DMS114 treated with DMSO at 0.1 percent for 48 hours (cell line): ENCODE results near the gene ORM1.
"Not testable (repeated sequence)": the region's sequence is repeated elsewhere in the genome, so short reads cannot be mapped to it uniquely, and the experiment has no call there.

Source experiments
- DNase-seq: peaks from one replicate; lab custom pipeline; 2025; ENCODE audit not compliant: unreplicated experiment; lab: John Stamatoyannopoulos, UW

ORM1 gene

DNA sequence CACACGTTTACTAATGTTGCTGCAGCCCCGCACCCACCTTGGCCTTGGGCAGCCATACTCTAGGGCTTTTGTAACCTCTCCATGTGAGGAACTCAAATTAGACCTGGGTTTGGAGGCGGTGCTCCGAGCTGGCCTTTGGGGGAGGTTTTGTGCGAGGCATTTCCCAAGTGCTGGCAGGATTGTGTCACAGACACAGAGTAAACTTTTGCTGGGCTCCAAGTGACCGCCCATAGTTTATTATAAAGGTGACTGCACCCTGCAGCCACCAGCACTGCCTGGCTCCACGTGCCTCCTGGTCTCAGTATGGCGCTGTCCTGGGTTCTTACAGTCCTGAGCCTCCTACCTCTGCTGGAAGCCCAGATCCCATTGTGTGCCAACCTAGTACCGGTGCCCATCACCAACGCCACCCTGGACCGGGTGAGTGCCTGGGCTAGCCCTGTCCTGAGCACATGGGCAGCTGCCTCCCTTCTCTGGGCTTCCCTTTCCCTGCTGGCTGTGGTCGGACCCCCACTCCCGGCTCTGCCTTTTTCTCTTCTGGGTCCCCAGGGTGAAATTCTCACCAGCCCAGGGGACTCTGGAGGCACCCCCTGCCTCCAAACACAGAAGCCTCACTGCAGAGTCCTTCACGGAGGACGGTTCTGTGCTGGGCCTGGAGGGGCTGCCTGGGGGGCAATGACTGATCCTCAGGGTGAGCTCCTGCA lies at the start of gene ORM1:
ORM1 (plus strand) TSS at position 268 of the 701 bp plus-strand sequence; CDS start at position 304, 36 bp downstream.
- DNase-seq, result not testable (repeated sequence)

DNA sequence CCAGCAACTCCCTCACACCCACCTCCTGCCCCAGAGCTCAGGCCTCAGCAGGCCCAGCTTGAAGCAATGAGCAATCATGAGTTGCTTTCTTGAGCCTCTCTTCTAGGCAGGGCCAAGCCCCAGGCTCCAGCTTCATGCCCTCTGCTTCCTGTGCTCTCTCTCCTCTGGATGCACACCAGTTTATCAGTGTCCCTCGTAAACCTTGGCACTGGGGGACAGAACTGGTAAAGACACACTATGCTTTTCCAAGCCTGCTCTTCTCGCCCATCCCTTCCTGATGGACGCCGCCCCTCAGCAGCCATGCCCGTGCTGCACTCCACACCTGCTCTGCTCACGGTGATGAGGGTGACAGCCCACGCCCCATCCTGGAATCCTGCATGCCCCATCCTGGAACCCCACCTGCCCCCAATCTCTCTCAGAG lies 49.4 kb upstream of the ORM1 start:
- no peak for DNase-seq

GRCh38 chr9:114274217-114274616 lies 48.7 kb upstream of the ORM1 start:
- DNase-seq, result no peak

DNA sequence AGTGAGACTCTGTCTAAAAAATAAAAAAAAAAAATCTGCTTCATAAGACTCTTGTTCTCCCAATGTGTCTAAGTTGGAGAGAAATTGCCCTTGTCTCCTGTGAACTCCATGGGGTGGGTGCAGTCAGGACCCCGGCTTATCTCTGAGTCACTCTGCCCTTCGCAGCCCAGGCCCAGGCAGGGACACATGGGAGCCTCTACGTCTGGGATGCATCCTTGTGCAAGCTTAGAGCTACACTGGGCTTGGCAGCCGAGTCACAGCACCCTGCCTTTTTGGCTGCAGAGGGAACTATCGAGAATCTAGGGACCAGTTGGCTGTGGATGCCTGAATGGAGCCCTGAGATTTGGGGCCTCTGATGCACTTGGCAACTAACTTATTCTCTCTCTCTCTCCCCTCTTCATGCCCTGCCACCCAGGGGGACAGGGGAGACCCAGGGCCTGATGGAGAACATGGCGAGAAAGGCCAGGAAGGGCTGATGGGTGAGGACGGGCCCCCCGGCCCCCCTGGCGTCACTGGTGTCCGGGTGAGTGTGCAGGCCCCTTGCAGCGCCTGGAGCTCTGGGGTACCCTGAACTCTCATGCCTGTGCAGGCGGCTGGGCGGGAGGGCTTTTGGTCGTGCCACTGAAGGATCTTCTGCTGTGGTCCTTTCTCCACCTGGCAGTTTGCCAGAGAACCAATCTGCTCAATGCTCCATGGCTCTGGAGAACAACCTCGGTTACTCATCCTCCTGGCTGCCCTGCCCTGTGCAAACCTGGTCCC lies 47.5 kb upstream of the ORM1 start:
- DNase-seq, result no peak

DNA sequence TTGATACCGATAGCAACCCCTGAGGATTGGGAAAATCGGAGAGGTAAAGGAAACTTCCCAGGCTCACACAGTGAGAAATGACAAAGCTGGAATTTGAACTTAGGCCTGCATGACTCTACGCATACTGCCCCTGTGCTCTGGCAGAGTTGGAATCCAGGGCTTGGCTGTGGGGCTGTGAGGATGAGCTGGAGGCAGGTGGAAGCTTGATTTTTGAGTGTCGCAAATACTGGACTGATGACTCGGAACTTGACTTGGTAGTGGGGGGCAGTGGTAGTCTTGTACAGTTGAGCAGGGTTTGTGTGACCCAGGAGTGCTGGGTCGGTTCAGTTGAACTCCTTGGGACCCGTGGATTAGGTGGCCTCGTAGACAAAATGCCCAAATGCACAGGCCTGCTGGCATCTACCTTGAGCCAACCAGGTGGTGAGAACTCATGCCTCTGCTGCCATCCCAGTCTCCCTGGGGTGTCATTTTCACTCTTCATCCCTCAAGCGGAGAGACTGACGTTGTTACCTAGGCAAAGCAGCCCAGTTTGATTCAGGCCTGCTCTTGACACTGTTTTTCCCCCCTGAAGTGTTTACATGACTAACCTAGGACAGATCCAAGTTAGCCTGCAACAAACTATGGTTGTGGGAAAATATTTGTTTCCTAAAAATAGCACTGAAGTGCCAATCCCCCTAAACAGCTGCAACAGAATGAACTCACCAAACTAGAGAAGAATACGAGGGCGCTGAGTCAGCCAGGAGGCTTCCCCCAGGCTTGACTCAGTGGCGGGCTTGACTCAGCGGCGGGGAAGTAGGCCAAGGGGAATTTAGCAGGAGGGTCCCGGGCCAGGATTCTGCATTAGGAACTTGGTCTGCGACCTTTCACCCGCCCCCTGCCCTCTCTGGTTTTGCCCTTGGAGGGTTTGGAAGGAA lies 45.7 kb upstream of the ORM1 start:
- DNase-seq, result no peak

- no peak for DNase-seq
Measured at GRCh38 chr9:114278356-114278755, 44.5 kb upstream of the ORM1 start.

- no peak for DNase-seq
Measured at GRCh38 chr9:114278881-114279570, 43.9 kb upstream of the ORM1 start.

- DNase-seq, result no peak
Measured at GRCh38 chr9:114279693-114280092, 43.2 kb upstream of the ORM1 start.

DNA sequence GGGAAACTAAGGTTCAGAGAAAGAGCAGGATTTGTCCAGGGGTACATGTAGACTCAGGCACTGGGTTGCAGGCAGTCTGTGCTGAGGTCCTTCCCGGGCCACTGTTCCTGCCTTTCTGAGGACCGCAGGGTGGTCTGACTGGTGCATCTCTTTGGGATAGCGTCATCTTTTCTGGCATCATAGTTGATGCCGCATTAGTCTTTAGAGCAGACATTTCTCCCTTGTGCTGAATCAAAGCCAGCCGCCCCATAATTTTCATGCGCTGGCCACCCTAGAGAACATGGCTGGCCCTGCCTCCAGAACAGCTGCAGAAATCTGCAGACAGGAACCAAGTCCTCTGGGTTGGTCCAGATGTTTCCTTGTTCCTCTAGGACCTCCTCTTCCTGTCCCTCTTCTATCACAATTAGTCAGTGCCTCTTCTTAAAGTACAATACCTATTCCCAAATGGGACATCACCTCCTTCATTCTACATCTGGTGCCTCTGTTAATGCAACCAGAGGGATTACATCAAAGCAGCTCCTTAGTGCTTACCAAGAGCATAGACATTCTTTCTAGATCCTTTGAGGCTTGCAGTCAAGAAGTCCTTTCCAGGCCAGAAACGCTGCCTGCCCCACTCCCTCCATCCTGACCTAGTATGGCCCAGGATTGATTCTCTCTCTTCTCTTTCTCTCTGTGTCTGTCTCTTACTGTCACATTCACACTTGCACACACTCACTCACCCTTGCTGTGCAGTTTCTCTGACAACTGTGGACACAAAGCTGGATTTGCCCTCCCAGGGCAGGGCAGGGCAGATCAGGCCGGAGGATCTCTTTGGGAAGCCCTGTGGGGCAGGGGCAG lies 42.0 kb upstream of the ORM1 start:
- no peak for DNase-seq

GRCh38 chr9:114281473-114282103 lies 41.3 kb upstream of the ORM1 start:
- DNase-seq, result no peak

DNA sequence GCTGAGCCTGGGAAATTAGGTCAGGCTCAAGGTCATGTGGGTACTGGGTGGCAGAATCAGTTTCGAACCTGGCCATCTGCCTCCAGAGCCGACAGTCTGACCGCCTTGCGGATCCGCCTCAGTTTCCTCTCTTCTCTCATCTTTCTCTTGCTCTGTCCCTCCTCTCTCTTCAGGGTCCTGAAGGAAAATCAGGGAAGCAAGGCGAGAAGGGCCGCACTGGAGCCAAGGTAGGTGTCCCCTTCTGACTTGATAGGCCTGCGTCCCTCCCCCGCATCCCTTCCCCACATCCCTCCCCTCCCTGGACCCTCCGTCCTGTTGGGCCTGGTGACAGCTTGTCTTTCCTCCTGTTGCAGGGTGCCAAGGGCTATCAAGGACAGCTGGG lies 40.8 kb upstream of the ORM1 start:
- no peak for DNase-seq

DNA sequence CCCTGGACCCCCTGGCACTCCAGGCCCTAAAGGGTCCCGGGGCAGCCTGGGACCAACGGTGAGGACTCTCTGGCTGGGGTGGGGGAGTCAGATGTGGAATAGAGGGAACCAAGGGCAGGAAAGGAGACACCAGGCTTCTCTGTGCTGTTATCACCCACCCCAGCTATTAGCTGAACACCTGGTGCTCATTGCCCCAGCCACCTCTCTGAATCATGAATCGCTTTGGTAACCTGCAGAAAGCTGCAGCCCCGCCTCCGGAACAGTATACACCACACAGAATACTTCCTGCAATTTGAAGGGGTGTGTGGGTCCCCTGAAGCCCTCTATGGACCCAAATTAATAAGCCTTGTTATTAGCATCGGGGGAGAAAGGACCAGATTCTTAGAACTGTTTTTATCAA lies 40.4 kb upstream of the ORM1 start:
- DNase-seq, result no peak

DNA sequence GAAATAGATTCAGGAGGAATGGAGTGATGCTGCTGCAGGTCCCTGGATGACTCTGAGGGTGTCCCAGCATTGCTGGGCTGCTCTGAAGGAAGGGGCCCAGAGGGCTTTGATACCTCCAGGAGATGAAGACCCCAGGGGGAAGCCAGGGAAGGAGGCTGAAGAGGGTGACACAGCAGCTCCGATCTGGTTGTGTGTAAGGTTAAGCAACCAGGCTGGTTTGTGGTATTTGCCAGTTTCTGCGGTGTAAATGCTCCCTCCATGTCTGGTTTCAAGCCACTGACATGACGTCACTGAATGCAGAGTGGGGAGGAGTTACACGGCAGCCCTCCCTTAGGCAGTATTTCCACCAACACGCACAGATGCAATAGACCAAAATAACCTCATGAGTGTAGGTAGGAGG lies 40.0 kb upstream of the ORM1 start:
- no peak for DNase-seq

DNA sequence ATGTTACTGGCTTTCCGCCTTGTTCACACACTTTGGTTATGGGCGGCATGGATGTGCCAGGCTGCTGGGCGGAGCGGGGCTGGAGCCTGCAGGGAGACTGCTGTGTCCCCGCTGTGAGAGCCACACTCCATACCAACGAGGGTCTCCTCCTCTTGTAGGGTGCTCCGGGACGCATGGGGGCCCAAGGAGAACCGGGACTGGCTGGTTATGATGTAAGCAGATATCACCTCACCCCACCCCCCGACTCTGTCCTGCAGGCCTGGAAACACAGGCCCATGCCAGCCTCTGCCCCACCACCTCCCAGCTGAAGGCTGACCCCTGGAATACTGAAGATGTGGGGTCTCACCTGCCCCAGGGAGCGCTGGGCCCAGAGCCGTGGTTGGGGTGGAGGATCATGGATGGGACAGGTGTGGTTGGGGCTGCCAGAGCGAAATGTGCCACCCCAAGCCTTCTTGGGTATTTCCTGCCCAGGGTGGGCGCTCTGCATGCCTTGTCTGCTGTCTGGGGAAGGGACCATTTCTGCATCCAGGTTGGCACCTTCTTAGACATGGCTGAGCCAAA lies 39.3 kb upstream of the ORM1 start:
- DNase-seq, result no peak

DNA sequence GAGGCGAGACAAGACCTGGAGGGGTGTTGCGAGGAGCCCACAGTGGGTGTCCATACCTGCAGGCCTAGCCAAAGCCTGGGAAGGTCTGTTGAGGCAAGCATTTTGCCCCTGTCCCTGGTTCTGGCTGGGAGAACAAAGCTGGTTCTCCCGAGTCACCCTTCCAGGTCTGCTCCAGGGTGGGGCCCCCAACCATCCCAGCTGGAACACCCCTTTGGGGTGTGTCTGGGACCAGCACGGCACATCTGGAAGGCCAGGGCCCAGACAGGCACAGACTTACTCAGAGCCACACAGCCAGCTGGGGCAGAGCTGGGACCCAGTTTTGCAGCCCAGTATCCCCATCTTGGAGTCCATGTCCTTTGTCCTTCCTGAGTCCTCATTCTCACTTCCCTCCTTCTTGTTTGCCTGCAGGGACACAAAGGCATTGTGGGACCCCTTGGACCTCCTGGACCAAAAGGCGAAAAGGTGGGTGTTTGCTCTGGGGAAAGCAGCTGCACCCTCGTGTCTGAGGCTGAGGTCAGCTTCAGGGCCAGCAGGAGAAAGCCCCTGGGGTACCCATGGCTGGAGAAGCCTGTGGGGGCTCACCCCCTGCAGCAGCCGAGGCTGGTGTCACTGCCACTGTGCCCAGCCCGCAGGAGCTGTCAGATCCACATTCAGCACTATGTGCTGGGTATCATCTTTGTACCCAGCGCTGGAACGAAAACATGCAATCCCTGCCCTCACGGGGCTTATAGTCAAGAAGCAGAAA lies 38.4 kb upstream of the ORM1 start:
- no peak for DNase-seq

DNA sequence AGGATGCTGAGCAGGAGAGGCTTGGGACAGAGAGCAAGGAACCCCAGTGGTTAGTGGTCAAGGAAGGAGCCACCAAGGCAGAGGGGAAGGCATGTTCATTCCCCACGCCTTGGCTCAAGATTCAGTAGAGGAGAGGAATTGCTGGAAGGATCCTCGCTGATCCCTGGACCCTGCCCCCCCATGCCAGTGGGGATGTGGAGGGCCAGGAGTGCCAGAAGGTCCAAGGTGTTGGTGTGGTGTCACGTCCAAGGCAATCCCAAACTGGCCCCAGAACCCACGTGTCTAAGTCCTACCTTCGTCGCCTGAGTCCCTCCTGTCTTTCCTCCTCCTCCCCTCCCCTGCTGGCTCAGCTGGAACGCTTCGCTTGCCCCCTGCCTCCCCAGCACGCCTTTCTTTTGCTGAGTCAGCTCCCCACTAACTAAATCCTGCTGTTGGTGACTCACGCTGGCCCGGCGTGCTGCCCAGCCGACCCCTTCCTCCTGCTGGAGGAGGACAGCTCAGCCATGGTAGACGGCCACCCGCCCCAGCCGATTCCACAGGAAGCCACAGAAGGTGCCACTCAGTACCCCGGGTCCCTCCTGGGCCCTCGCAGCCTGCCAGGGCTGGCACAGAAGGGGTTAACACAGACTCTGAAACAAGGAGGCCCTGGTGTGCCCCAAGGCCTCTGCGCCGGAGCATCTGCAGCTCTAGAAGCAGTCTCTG lies 37.6 kb upstream of the ORM1 start:
- DNase-seq, result no peak

- DNase-seq, result no peak
Measured at GRCh38 chr9:114286146-114286679, 36.7 kb upstream of the ORM1 start.
